Measurements from ENCODE around the gene TEKT1.

TEKT1 gene

GRCh38 chr17:6757747-6758146, 73.8 kb downstream of the TEKT1 start:
- no peak for DNase-seq (ENCODE audit: low spot score)

GRCh38 chr17:6756425-6757031, 75.0 kb downstream of the TEKT1 start:
- no peak for DNase-seq (ENCODE audit: low spot score)

DNA sequence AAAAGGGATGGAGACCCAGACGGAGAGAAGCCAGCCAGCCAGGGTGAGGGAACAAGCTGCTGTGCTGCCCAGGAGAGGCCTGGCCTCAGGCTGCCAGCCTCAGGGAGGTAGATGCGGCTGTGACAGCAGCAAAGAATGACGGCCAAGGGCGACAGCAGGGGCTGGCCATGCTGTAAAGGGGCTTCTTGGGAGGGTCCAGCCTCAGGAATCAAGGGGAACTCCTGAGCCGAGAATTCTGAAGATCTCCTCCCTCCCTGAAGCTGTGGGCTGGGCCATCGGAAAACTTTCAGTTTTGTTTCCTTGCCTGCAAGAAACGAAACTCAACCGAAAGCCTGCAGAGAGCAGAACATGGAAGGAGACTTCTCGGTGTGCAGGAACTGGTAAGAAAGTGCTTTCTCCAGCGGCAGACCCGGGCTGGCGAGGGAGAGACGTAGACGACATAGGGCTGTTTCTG, 75.8 kb downstream of the TEKT1 start, which contains the start of gene XAF1:
TSS of gene XAF1 (plus strand) at position 316 of the 454 bp plus-strand sequence. CDS start at position 349, 33 bp downstream.
- DNase-seq (ENCODE audit: low spot score): no peak

DNA sequence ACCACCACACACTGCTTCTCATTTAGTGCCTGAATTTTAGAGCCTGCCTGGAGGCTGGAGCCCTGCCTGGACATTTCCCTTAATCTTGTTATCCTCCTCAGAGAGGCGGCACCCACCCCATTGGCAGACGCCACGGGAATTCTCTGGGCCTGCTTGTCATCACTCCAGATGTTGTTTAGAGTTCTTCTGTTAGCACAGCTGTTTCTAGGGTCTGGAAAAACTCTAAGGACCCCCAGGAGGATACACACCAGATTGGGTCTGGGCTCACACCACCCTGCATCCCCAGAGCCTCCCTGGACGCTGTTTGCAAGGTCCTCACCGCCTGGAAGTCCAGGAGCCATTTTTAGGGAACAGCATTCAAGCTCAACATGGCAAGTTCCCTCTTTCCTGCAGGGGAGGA, 76.2 kb downstream of the TEKT1 start:
- no peak for DNase-seq (ENCODE audit: low spot score)

DNA sequence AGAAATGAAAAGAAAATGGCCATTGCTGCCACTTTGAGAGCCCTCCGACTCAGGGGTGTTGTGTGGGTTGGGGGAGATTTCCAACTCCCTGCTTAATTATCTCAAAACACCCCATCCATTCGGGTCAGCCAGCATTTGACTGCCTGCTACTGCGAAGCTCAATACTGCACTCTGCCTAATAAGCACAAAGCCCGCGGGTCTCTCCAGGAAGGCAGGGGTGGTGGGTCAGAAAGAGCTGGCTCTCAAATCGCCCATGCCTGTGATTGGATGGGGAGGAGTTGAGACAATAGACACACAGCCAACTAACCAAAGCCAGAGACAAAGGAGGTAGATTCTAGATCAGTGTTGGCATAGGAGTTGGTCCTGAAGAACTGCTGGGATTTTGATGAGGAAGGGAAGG, 78.0 kb downstream of the TEKT1 start:
- no peak for DNase-seq (ENCODE audit: low spot score)

GRCh38 chr17:6753006-6753445, 78.5 kb downstream of the TEKT1 start:
- DNase-seq (ENCODE audit: low spot score): no peak

DNA sequence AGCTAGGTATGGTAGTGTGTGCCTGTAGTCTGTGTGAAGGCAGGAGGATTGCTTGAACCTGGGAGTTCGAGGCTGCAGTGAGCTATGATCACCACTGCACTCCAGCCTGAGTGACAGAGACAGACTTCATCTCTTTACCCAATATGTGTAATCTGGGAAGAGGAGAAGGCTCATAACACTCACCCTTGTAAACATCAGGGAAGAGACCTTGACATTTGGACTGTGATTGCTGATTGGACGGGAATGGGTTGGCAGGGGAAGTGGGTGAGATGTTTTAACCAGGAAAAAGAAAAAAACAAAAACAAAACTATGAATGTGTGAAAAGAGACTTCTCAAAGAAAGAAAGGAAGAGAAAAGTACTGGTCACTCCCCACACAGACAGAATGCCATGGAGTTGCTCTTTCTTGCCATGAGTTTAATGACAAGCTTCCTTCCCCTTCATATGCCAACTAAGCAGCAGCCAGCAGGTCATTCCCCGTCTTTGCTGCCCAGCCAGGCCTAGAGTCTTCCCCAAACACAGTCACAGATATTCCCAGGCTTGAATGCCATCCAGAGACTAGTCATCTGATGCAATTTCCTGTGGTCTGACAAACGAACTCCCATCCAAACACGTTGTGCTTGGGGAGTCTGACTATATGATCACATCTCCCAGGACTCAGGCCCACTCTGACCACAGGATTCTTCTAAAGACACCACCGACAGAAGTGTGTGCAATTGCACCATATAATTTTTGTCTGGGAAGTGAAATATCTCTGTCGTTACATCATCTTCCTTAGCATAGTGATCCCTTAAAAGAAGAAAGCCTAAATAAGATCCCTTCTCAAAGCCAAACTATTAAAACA, 79.2 kb downstream of the TEKT1 start:
- DNase-seq (ENCODE audit: low spot score): no peak

DNA sequence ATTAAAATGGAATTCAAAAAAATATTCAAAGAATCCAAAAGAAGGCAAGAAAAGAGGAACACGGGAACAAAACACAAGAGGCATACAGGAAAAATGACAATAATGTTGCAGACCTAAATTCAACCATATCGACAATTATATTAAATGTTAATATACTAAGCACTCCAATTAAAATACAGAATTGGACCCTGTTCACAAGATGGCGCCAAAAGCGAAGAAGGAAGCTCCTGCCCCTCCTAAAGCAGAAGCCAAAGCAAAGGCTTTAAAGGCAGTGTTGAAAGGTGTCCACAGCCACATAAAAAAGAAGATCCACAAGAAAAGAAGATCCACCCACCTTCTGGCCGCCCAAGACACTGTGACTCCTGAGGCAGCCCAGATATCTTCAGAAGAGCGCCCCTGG, 82.0 kb downstream of the TEKT1 start:
- DNase-seq (ENCODE audit: low spot score): no peak

DNA sequence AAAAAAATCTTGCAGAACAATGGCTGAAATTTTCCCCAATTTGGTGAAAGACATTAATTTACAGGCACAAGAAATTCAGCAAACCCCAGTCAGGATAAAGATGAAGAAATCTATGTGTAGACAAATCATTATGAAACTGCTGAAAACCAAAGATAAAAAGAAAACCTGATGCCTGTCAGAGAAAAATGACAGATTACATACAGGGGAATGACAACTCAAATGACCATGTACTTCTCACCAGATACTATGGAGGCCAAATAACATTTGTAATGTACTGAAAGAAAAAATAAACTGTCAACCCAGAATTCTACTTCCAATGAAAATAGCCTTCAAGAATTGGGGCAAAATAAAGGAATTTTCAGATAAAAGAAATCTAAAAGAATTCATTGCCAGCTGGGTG, 82.9 kb downstream of the TEKT1 start:
- DNase-seq (ENCODE audit: low spot score): no peak
